Keratinocyte (primary cell): ENCODE measurements around the gene SORL1-AS1.

Experiments used
- EZH2 ChIP-seq: IDR thresholded peaks from one replicate; pipeline ENCODE4 v1.6.1; 2012; ENCODE audit warnings: inconsistent platforms, mild to moderate bottlenecking, low read length, moderate library complexity
- TF ChIP-seq, protein P1 (sequence below), 3 experiments: IDR thresholded peaks in 1 of 3; conservative IDR thresholded peaks in 1 of 3; optimal IDR thresholded peaks in 1 of 3; 2 replicates in 2 of 3; 3 replicates in 1 of 3; pipeline versions ENCODE3 to v1.5.1; 2011; ENCODE audit warnings: low read length in 3 of 3, mild to moderate bottlenecking in 3 of 3, moderate library complexity in 2 of 3, control low read depth in 1 of 3, inconsistent platforms in 1 of 3; ENCODE audit not compliant: insufficient read depth in 2 of 3; ENCODE audit errors: extremely low read depth in 1 of 3

DNA sequence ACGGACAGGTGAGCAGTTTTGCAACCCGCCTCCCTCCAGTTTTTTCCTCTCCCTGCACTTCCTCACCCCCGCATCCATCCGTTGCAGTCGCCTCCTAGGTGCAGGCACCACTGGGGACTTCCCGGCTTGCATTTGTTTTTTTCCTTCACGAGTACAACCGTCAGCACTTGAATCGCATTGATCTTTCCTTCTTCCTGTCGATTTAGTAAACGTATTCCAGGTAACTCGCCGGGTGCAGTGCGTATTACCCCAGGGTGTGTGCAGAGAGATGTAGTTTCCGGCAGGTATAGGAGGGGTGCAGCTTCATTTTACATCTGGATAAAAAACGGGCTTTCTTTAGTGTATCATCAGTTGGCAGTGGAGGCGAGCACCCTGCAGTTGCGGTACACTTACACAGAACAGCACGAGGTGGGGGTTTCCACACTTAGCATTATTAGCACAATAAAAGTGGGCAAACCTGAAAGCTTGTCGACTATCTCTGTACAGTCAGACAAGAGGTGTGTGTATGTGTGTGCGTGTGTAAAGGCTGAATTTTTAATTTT, at the start of gene SORL1-AS1:
- TF ChIP-seq, protein P1, sequence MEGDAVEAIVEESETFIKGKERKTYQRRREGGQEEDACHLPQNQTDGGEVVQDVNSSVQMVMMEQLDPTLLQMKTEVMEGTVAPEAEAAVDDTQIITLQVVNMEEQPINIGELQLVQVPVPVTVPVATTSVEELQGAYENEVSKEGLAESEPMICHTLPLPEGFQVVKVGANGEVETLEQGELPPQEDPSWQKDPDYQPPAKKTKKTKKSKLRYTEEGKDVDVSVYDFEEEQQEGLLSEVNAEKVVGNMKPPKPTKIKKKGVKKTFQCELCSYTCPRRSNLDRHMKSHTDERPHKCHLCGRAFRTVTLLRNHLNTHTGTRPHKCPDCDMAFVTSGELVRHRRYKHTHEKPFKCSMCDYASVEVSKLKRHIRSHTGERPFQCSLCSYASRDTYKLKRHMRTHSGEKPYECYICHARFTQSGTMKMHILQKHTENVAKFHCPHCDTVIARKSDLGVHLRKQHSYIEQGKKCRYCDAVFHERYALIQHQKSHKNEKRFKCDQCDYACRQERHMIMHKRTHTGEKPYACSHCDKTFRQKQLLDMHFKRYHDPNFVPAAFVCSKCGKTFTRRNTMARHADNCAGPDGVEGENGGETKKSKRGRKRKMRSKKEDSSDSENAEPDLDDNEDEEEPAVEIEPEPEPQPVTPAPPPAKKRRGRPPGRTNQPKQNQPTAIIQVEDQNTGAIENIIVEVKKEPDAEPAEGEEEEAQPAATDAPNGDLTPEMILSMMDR (optimal IDR thresholded peaks at IDR 0.05 in 1 of 3, IDR thresholded peaks at IDR 0.05 in 1 of 3, conservative IDR thresholded peaks at IDR 0.05 in 1 of 3; ENCODE audit: extremely low read depth in 1 of 3, insufficient read depth in 2 of 3, low read length in 3 of 3): no peak
- no peak for TF ChIP-seq EZH2
